HG03064 (cell line): ENCODE measurements around the gene IQCE.

Source experiments
- ATAC-seq: cut with Tn5 transposase; IDR thresholded peaks from one replicate; pipeline ENCODE4 v1.9.1; 2021; ENCODE audit warnings: low read depth; ENCODE audit not compliant: unreplicated experiment

Gene IQCE

GRCh38 chr7:2613098-2613930 lies 54.5 kb downstream of the IQCE start:
- no peak for ATAC-seq

DNA sequence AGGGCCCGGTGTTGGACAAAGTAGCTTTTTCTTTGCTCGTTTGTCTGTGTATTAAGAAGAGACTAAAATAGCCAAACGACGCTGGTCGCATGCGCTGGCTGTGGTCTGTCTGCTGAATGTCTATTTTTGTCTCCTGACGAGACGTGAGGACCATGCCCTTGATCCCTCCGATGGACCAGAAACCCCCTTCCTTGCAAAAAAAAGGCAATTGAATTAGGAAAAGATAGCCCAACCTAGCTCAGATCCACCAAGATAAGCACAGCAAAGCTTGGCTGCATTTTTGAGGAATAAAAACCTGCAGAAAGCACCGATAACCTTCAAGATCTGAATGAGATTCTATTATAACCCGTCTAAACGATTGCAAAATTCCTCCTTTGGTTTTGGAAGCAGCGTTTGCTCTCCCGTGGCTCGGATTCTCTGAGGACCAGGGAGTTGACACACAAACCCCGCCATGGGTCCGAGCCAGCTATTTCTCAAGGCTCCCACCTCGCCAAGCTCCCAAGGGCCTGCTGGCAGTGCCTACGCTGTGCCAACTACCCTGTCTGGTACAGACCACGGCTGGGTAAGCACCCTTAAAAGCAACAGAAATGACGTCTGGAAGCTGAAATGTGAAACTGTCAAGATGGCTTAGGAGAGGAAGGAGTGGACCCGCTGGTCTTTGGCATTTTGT lies 55.3 kb downstream of the IQCE start:
- ATAC-seq: no peak

DNA sequence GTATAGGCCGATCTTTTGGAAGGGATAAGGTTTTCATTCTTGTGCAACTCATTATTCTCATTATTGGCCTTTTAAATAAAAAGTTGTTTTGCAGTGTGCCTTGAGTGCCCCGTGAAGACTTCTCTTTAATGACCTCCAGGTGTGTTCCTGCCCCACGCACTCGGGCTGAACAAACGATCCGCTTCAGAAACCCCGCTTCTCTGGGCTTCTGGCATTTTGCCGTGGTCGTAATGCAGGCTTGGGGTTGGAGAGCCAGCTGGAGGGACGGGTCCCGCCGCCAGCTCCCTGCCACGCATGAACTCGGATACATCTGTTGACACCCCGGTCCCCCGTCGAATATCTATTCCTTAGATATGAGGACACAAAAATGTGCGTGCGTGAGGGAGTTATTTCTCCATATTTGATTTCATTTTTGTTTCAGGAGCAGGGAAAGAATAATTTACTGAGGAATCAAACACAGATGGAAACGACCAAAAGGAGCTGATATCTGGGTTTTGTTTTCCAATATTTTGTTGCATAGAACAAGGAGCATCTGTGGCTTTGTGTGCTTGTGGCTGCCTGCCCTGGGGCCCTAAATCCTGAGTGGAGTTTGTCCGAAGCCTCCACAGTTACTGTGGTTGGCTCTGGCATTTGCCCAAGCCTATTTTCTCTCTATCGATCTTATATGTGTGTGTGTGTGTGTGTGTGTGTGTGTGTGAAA lies 56.0 kb downstream of the IQCE start:
- no peak for ATAC-seq

- no peak for ATAC-seq
Observed at GRCh38 chr7:2616387-2617324, 57.9 kb downstream of the IQCE start.

DNA sequence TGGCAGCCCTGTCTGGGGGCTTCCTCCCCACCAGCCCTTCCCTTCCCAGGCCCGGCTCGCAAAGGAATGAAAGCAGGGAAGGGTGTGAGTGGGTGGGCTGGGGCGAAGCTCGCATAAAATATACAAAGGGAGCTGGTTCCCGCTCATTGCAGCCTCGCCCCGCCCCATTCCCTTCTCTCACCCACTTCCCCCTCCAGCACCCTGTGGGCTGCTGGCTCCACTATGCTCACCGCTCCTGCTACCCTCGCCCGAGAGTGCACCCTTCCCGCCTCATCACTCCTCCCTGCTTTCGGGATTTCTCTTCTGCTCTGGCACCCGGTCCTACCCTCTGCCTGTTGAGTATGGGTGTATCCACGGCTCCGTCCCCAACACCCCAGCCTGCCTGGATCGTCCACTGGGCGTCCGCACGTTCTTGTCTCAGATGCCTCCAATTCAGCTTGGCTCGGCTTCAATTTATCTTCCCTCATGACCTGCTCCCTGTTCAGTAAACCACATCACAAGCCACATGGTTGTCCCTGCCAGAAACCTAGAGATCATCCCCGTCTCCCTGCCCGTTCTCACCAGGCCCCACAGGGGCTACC lies 58.6 kb downstream of the IQCE start:
- ATAC-seq: no peak

DNA sequence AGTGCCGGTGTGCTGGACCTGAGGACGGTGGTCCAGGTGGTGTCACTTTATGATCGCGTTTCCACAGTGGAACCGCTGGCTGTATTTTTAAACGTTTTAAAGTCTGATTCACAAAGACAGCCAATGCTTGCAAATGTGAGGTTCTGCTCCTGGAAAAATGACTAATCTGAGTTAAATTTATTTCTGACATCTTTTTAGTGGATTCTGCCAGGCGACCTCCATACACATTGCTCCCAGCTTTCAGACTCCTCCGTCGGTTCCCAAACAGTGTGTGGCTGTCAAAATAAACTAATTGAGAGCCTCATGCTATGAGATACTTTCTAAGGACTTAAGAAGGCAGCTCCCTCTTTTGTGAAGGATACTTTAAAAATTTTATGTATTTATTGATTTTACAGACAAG lies 60.3 kb downstream of the IQCE start:
- ATAC-seq: no peak

DNA sequence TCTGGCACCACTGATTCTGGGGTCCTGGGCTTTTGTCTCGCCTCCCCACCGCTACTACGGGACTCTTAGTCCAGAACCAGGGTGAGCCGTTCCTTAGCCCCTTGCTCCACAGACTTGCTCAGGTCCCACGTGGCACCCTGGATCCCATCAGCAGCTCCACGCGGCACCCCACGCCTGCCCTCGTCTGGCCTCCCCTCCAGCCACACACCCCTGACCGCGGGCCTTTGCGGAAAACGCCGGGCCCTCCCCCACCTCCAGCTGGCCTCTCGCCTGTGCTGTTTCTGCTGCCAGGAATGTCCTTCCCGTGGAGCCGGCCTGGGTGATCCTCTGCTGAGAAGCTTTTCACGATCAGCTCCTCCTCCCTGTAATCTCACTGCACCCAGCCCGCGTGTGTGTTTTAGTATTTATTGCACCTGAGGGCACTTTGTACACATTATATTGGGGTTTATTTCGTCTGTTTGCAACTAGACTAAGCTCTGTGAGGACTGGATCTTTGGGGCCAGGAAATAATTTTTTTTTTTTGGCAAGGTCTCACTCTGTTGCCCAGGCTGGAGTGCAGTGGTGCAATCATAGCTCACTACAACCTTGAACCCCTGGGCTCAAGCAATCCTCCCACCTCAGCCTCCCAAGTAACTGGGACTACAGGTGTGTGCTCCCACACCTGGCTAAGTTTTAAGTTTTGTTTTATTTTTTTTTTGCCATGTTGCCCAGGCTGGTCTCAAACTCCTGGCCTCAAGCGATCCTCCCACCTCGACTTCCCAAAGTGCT lies 62.5 kb downstream of the IQCE start:
- no peak for ATAC-seq

DNA sequence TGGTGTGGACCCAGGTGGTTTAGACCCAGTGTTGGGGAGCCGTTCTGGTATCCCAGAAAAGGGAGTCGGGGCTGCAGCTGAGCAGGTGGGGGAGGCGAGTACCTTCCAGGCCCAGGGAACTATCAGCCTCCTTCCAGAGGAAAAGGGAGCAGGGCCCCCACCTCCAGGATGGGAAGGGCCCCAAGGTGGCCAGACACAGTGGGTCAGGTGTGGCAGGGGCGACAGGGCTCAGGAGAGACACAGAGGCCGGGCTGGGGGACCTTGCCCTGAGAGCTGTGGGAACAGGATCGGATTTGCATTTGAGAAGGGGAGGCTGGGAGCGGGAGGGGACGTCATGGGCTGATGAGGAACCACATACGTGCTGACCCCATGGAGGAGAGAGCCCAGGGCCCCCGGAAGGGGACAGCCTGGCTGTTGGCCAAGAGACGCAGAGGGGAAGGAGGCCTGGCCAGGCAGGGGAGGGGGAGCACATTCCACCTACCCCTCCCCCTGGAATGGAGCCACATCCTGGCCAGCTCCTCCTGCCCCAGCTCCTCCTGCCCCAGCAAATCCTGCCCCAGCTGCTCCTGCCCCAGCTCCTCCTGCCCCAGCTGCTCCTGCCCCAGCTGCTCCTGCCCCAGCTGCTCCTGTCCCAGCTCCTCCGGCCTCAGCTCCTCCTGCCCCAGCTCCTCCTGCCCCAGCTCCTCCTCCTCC lies 63.3 kb downstream of the IQCE start:
- no peak for ATAC-seq

- ATAC-seq: no peak
Observed at GRCh38 chr7:2622869-2623697, 64.3 kb downstream of the IQCE start.

DNA sequence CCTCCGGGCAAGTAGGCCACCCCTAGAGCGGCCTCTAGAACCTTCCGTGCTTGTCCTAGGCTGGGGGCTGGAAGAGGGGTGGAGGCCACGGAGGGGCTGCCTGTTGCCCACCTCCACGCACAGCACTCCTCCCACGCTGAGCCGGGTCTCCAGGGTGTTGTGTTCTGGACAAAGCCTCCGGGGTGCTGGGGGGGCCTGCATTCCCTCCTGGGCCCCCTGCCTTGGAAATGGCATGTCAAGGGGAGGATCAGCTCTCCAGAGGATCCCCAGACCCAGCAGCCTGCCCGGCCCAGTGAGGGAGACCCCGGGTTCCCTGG lies 64.9 kb downstream of the IQCE start:
- no peak for ATAC-seq

DNA sequence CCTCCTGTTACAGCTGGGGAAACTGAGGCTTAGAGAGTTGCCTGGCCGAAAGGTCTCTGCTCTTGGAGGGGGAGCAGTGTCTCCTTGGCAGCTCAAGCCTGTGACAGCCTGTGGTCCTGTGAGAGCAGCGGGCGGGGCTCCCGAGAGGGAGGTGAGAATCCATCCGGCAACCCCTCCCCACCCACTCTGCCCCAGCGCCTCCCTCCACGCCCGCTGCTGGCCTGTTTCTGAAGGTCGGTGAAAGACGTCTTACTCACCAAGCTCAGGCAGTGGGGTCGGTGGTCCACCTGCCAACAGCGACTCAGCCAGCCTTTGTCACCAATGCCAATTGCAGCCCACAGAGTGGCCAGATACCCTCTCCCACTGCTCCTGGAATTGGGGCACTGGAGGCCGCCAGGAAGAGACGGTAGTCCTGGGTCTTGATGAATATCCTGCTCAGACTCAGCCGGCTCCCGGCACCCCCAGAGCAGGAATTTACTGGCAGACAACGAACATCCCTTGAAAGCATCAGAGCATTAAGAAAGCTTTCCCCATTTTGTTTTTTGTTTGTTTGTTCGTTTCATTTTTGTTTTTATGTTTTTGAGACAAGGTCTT lies 65.6 kb downstream of the IQCE start:
- no peak for ATAC-seq

GRCh38 chr7:2626498-2627117 lies 67.8 kb downstream of the IQCE start:
- no peak for ATAC-seq

GRCh38 chr7:2627258-2628129 lies 68.7 kb downstream of the IQCE start:
- no peak for ATAC-seq

DNA sequence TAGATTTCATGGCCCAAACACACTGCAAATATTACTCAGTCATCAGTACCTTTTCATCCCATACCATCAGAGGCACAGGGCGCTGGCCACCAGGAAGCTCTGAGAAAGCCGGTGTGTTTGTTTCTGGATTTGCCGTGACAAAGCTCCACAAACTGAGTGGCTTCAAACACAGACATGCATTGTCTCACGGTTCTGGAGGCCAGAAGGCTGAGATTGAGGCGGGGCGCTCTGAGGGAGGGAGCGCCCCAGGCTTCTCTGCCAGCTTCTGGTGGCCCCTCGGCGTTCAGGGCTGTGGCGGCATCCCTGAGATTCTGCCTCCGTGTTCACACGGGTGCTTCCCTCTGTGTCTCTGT lies 69.3 kb downstream of the IQCE start:
- ATAC-seq: no peak

DNA sequence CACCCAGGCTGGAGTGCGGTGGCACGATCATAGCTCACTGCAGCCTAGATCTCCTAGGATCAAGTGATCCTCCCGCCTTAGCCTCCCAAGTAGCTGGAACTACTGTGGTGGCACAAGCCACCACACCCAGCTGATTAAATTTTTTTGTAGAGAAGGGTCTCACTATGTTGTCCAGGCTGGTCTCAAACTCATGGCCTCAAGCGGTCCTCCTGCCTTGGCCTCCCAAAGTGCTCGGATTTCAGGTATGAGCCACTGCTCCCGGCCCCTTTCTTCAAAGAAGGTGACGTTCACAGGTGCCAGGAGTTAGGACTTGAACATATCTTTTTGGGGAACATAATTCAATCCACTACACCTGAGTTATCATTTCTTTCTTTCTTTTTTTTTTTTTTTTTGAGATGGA lies 70.1 kb downstream of the IQCE start:
- ATAC-seq: no peak
